Stimulated activated CD4-positive, alpha-beta T cell treated with anti-CD3 and anti-CD28 coated beads, TNF-alpha, amount 100 ng/mL, for 24 hours (primary cell): Measurements from ENCODE around the gene USP37.

Experiments used
- DNase-seq, 3 experiments: peaks; one replicate each; pipeline ENCODE4 v3.0.0-alpha.2; 2020; ENCODE audit warnings: low read depth in 3 of 3

The USP37 gene

GRCh38 chr2:218474527-218474926, 93.6 kb downstream of the USP37 start:
- no peak for DNase-seq

- DNase-seq = no peak
Measured at GRCh38 chr2:218472988-218473387, 95.2 kb downstream of the USP37 start.

GRCh38 chr2:218471982-218472381, 96.2 kb downstream of the USP37 start:
- no peak for DNase-seq

- no peak for DNase-seq
Measured at GRCh38 chr2:218471036-218471435, 97.1 kb downstream of the USP37 start.

GRCh38 chr2:218470448-218470847, 97.7 kb downstream of the USP37 start:
- no peak for DNase-seq

- no peak for DNase-seq
Measured at GRCh38 chr2:218465987-218466633, 102.0 kb downstream of the USP37 start.

GRCh38 chr2:218458598-218458997, 109.6 kb downstream of the USP37 start:
- DNase-seq = no peak

GRCh38 chr2:218456849-218457248, 111.3 kb downstream of the USP37 start:
- DNase-seq = no peak

GRCh38 chr2:218452079-218452478, 116.1 kb downstream of the USP37 start:
- DNase-seq = no peak

GRCh38 chr2:218448934-218449333, 119.2 kb downstream of the USP37 start:
- DNase-seq = no peak

- DNase-seq = no peak
Measured at GRCh38 chr2:218447072-218447471, 121.1 kb downstream of the USP37 start.

- DNase-seq = no peak
Measured at GRCh38 chr2:218446547-218446946, 121.6 kb downstream of the USP37 start.

GRCh38 chr2:218445602-218446001, 122.5 kb downstream of the USP37 start:
- DNase-seq = no peak

GRCh38 chr2:218444692-218445357, 123.3 kb downstream of the USP37 start:
- DNase-seq = no peak

- DNase-seq = no peak
Measured at GRCh38 chr2:218438596-218438995, 129.6 kb downstream of the USP37 start.

- no peak for DNase-seq
Measured at GRCh38 chr2:218437969-218438368, 130.2 kb downstream of the USP37 start.

- no peak for DNase-seq
Measured at GRCh38 chr2:218436992-218437391, 131.2 kb downstream of the USP37 start.

- DNase-seq = no peak
Measured at GRCh38 chr2:218435003-218435982, 132.9 kb downstream of the USP37 start.

- DNase-seq = no peak
Measured at GRCh38 chr2:218434456-218434855, 133.7 kb downstream of the USP37 start.

GRCh38 chr2:218432676-218433365, 135.3 kb downstream of the USP37 start:
- DNase-seq = no peak

- DNase-seq = no peak
Measured at GRCh38 chr2:218431878-218432277, 136.3 kb downstream of the USP37 start.

- no peak for DNase-seq
Measured at GRCh38 chr2:218430721-218431120, 137.4 kb downstream of the USP37 start.
